Measurements from ENCODE around the gene SH3BGRL2. TPM values are rescaled to one million over a fixed set of nuclear protein-coding genes. Genes with fewer than 3 reads are reported as not detected.

The SH3BGRL2 gene
- total and polyA plus RNA-seq, 4 donors, result 23.8 to 71.3 (median 34.3) TPM

DNA sequence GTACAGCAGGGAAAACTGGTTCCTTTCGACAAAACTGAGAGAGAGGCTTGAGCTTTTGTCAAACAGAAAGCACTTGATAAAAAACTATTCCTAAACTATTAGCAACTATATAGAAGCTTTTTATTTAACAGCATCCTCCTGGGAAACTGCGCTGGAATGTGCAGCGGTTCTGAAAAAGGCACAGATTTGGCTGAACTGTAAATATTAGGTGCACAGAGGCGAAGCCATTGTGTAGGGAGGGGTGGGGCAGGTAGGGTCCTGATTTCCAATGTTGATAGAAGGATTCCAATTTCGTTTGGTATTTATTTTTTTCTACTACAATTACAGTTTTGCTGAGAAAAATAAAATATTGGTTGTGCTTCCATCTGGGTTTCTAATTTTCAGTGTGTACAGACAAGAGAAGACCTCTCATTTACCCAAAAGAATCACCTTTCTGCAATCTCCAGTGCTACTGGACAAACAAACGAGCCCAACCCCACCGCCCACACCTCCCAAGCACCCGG is 698 bp upstream of the SH3BGRL2 start:
- Histone ChIP-seq H3K9me3 (ENCODE audit: control insufficient read depth in 4 of 4, low read length in 3 of 4) (no peaks in the 10 kb centered on the region), H3K4me3 (ENCODE audit: low read depth in 1 of 3, low read length in 3 of 3) (peak overlapping the region in 2 of 3 donors; percentile 75 to 88), H3K27me3 (ENCODE audit: control insufficient read depth in 4 of 4, insufficient read depth in 4 of 4, low read length in 3 of 4) (no peaks in the 10 kb centered on the region), H3K27ac (ENCODE audit: low read depth in 1 of 2, low read length in 2 of 2) (peak overlapping the region; percentile 52 to 63), H3K9ac (ENCODE audit: low read depth in 1 of 2, low read length in 2 of 2) (peak overlapping the region; percentile 33 to 36), H3K36me3 (ENCODE audit: control insufficient read depth in 4 of 4, insufficient read depth in 3 of 4, low read depth in 1 of 4, low read length in 3 of 4) (no peaks in the 10 kb centered on the region), H3K4me1 (ENCODE audit: control insufficient read depth in 4 of 4, insufficient read depth in 4 of 4, low read length in 3 of 4) (peaks cover 3 to 32% (median 18%) of the 10 kb centered on the region in 4 donors)
- DNase-seq (ENCODE audit: low spot score), result no peak
- TF ChIP-seq HNF4A (conservative IDR thresholded peaks at IDR 0.05), result no peak
- TF ChIP-seq, protein P1, sequence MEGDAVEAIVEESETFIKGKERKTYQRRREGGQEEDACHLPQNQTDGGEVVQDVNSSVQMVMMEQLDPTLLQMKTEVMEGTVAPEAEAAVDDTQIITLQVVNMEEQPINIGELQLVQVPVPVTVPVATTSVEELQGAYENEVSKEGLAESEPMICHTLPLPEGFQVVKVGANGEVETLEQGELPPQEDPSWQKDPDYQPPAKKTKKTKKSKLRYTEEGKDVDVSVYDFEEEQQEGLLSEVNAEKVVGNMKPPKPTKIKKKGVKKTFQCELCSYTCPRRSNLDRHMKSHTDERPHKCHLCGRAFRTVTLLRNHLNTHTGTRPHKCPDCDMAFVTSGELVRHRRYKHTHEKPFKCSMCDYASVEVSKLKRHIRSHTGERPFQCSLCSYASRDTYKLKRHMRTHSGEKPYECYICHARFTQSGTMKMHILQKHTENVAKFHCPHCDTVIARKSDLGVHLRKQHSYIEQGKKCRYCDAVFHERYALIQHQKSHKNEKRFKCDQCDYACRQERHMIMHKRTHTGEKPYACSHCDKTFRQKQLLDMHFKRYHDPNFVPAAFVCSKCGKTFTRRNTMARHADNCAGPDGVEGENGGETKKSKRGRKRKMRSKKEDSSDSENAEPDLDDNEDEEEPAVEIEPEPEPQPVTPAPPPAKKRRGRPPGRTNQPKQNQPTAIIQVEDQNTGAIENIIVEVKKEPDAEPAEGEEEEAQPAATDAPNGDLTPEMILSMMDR (IDR thresholded peaks at IDR 0.05; ENCODE audit: low read depth, low read length, missing input control), result no peak
- TF ChIP-seq, protein P2, sequence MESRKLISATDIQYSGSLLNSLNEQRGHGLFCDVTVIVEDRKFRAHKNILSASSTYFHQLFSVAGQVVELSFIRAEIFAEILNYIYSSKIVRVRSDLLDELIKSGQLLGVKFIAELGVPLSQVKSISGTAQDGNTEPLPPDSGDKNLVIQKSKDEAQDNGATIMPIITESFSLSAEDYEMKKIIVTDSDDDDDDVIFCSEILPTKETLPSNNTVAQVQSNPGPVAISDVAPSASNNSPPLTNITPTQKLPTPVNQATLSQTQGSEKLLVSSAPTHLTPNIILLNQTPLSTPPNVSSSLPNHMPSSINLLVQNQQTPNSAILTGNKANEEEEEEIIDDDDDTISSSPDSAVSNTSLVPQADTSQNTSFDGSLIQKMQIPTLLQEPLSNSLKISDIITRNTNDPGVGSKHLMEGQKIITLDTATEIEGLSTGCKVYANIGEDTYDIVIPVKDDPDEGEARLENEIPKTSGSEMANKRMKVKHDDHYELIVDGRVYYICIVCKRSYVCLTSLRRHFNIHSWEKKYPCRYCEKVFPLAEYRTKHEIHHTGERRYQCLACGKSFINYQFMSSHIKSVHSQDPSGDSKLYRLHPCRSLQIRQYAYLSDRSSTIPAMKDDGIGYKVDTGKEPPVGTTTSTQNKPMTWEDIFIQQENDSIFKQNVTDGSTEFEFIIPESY (IDR thresholded peaks at IDR 0.05), result no peak
- no peak for TF ChIP-seq GABPA (IDR thresholded peaks at IDR 0.05 in 1 of 2, conservative IDR thresholded peaks at IDR 0.05 in 1 of 2)
- TF ChIP-seq FOXA2 (IDR thresholded peaks at IDR 0.05), result no peak
- TF ChIP-seq, protein P3, sequence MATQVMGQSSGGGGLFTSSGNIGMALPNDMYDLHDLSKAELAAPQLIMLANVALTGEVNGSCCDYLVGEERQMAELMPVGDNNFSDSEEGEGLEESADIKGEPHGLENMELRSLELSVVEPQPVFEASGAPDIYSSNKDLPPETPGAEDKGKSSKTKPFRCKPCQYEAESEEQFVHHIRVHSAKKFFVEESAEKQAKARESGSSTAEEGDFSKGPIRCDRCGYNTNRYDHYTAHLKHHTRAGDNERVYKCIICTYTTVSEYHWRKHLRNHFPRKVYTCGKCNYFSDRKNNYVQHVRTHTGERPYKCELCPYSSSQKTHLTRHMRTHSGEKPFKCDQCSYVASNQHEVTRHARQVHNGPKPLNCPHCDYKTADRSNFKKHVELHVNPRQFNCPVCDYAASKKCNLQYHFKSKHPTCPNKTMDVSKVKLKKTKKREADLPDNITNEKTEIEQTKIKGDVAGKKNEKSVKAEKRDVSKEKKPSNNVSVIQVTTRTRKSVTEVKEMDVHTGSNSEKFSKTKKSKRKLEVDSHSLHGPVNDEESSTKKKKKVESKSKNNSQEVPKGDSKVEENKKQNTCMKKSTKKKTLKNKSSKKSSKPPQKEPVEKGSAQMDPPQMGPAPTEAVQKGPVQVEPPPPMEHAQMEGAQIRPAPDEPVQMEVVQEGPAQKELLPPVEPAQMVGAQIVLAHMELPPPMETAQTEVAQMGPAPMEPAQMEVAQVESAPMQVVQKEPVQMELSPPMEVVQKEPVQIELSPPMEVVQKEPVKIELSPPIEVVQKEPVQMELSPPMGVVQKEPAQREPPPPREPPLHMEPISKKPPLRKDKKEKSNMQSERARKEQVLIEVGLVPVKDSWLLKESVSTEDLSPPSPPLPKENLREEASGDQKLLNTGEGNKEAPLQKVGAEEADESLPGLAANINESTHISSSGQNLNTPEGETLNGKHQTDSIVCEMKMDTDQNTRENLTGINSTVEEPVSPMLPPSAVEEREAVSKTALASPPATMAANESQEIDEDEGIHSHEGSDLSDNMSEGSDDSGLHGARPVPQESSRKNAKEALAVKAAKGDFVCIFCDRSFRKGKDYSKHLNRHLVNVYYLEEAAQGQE (IDR thresholded peaks at IDR 0.05), result no peak
- no peak for TF ChIP-seq NR2F2 (IDR thresholded peaks at IDR 0.05)
- no peak for TF ChIP-seq HNF4G (IDR thresholded peaks at IDR 0.05)
- no peak for TF ChIP-seq EGR1 (IDR thresholded peaks at IDR 0.05; ENCODE audit: low read depth in 2 of 2)
- TF ChIP-seq FOXA1 (IDR thresholded peaks at IDR 0.05), result no peak
- WGBS, result 24% methylated on average over 8 of the region's 8 CpGs

DNA sequence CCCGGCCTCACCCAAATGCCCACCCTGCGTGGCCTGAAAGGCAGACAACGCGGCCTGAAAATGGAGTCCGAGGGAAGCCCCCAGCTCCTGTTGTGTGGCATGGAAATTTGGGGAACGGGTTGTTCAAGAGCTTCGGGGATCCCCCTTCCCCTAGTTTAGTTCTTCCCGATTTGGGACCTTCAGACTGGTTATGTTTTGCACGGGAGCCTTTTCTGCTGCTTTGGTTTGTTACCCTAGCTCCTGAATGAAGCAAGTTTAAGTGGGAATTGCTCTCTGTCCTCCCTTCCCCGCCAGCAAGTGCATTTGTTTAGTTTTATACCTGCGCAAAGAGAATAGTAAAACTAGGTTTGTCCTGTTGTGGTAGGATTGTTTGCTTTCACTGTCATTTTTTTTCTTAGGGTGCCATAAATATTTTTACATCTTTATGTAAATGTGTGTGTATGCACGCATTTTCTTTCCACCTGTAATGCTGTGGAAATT is 604 bp downstream of the SH3BGRL2 start:
- Histone ChIP-seq H3K9me3 (ENCODE audit: control insufficient read depth in 4 of 4, low read length in 3 of 4) (no peaks in the 10 kb centered on the region), H3K27ac (ENCODE audit: low read depth in 1 of 2, low read length in 2 of 2) (peak overlapping the region; percentile 78 to 87), H3K36me3 (ENCODE audit: control insufficient read depth in 4 of 4, insufficient read depth in 3 of 4, low read depth in 1 of 4, low read length in 3 of 4) (no peaks in the 10 kb centered on the region), H3K4me1 (ENCODE audit: control insufficient read depth in 4 of 4, insufficient read depth in 4 of 4, low read length in 3 of 4) (peaks cover 3 to 32% (median 18%) of the 10 kb centered on the region in 4 donors), H3K9ac (ENCODE audit: low read depth in 1 of 2, low read length in 2 of 2) (peak overlapping the region in 1 of 2 donors; percentile 40), H3K27me3 (ENCODE audit: control insufficient read depth in 4 of 4, insufficient read depth in 4 of 4, low read length in 3 of 4) (no peaks in the 10 kb centered on the region), H3K4me3 (ENCODE audit: low read depth in 1 of 3, low read length in 3 of 3) (peak overlapping the region; percentile 66 to 88 (median 72))
- WGBS, result 5% methylated on average over 12 of the region's 12 CpGs
- no peak for DNase-seq (ENCODE audit: low spot score)
- TF ChIP-seq, protein P4, sequence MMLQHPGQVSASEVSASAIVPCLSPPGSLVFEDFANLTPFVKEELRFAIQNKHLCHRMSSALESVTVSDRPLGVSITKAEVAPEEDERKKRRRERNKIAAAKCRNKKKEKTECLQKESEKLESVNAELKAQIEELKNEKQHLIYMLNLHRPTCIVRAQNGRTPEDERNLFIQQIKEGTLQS (IDR thresholded peaks at IDR 0.05), result no peak
- no peak for TF ChIP-seq HNF4A (conservative IDR thresholded peaks at IDR 0.05)
- TF ChIP-seq, protein P1 (IDR thresholded peaks at IDR 0.05; ENCODE audit: low read depth, low read length, missing input control), result no peak
- TF ChIP-seq, protein P2 (IDR thresholded peaks at IDR 0.05), result no peak
- TF ChIP-seq NR2F2 (IDR thresholded peaks at IDR 0.05), result no peak
- TF ChIP-seq, protein P5, sequence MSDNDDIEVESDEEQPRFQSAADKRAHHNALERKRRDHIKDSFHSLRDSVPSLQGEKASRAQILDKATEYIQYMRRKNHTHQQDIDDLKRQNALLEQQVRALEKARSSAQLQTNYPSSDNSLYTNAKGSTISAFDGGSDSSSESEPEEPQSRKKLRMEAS (IDR thresholded peaks at IDR 0.05), result no peak
- no peak for TF ChIP-seq EGR1 (IDR thresholded peaks at IDR 0.05; ENCODE audit: low read depth in 2 of 2)
- no peak for TF ChIP-seq YY1 (IDR thresholded peaks at IDR 0.05)
- TF ChIP-seq TAF1 (conservative IDR thresholded peaks at IDR 0.05), result no peak
- no peak for TF ChIP-seq FOXA2 (IDR thresholded peaks at IDR 0.05)
- TF ChIP-seq SP1 (IDR thresholded peaks at IDR 0.05), result no peak
- TF ChIP-seq RXRA (IDR thresholded peaks at IDR 0.05), result no peak
- TF ChIP-seq GABPA (IDR thresholded peaks at IDR 0.05 in 1 of 2, conservative IDR thresholded peaks at IDR 0.05 in 1 of 2), result no peak
- no peak for TF ChIP-seq HNF4G (IDR thresholded peaks at IDR 0.05)

All from liver (tissue), 9 donors.